Fibroblast of lung (primary cell): ENCODE results near the gene EGLN3. TPM values are rescaled to one million over a fixed set of nuclear protein-coding genes. Genes with fewer than 3 reads are reported as not detected.

Source experiments
- DNase-seq, 2 donors: peaks; one replicate each; pipeline versions ENCODE4 v3.0.0 to v3.0.0-alpha.2; 2010; ENCODE audit warnings: low read depth in 2 of 2
- H2AFZ ChIP-seq: 2 replicates; pipeline ENCODE4 v1.5.1; 2012; ENCODE audit warnings: low read length, control low read depth, inconsistent platforms
- H3K27ac ChIP-seq: 2 replicates; pipeline ENCODE4 v1.5.1; 2011; ENCODE audit warnings: low read length, control low read depth; ENCODE audit not compliant: insufficient read depth
- H3K27me3 ChIP-seq: 2 replicates; pipeline ENCODE4 v1.5.1; 2011; ENCODE audit warnings: mild to moderate bottlenecking, low read length; ENCODE audit not compliant: control insufficient read depth, insufficient read depth
- H3K36me3 ChIP-seq: 2 replicates; pipeline ENCODE4 v1.5.1; 2011; ENCODE audit warnings: low read length; ENCODE audit not compliant: control insufficient read depth, insufficient read depth
- H3K4me1 ChIP-seq: 2 replicates; pipeline ENCODE4 v1.5.1; 2011; ENCODE audit warnings: low read length; ENCODE audit not compliant: control insufficient read depth, insufficient read depth; ENCODE audit errors: extremely low read depth
- H3K4me2 ChIP-seq: 2 replicates; pipeline ENCODE4 v1.5.1; 2011; ENCODE audit warnings: low read length, control low read depth; ENCODE audit not compliant: insufficient read depth; ENCODE audit errors: extremely low read depth
- H3K4me3 ChIP-seq, 4 experiments: fragments of 200-600 bp in 1 of 4; sonication (generic) in 1 of 4; replicated peaks in 1 of 4; 2 replicates each; pipeline ENCODE4 v1.5.1; 2011 to 2016; ENCODE audit warnings: low read length in 4 of 4, low read depth in 3 of 4, mild to moderate bottlenecking in 3 of 4, control low read depth in 2 of 4, inconsistent platforms in 1 of 4, mixed read lengths in 1 of 4; ENCODE audit not compliant: insufficient read depth in 1 of 4; ENCODE audit errors: control extremely low read depth in 1 of 4
- H3K79me2 ChIP-seq: 2 replicates; pipeline ENCODE4 v1.5.1; 2012; ENCODE audit warnings: mild to moderate bottlenecking, low read length, inconsistent platforms; ENCODE audit not compliant: control insufficient read depth, insufficient read depth
- H3K9ac ChIP-seq: 2 replicates; pipeline ENCODE4 v1.5.1; 2011; ENCODE audit warnings: mild to moderate bottlenecking, low read length, control low read depth; ENCODE audit not compliant: insufficient read depth
- H3K9me3 ChIP-seq: 2 replicates; pipeline ENCODE4 v1.5.1; 2012; ENCODE audit warnings: low read depth, low read length; ENCODE audit not compliant: control insufficient read depth, insufficient read depth
- H4K20me1 ChIP-seq: 2 replicates; pipeline ENCODE4 v1.5.1; 2011; ENCODE audit warnings: low read length; ENCODE audit not compliant: control insufficient read depth, insufficient read depth; ENCODE audit errors: extremely low read depth
- EZH2 ChIP-seq: IDR thresholded peaks from 2 replicates; pipeline ENCODE4 v1.5.1; 2012; ENCODE audit warnings: low read length, control low read depth, mild to moderate bottlenecking; ENCODE audit errors: missing control alignments
- polyA plus RNA-seq, 2 donors: library from polyadenylated mRNA; depleted of rRNA in 1 of 2; stranded (reverse) in 1 of 2; unstranded in 1 of 2; fragments of >200 nt; gene quantifications; 2 replicates each; pipeline ENCODE4 v1.2.1, GENCODE V29; 2011 to 2012; ENCODE audit warnings: missing spikeins in 1 of 2
- total RNA-seq: library from RNA; depleted of rRNA; stranded (reverse); fragments of >200 nt; gene quantifications from 2 replicates; pipeline ENCODE4 v1.2.1, GENCODE V29; 2014
- TF ChIP-seq, protein P1 (sequence below), 2 donors: IDR thresholded peaks in 1 of 2; conservative IDR thresholded peaks in 1 of 2; 1 replicate in 1 of 2; 2 replicates in 1 of 2; pipeline ENCODE4 v1.5.1; 2011 to 2012; ENCODE audit warnings: low read length in 2 of 2, control low read depth in 1 of 2, inconsistent platforms in 1 of 2, low read depth in 1 of 2, mild to moderate bottlenecking in 1 of 2

EGLN3 gene
- total and polyA plus RNA-seq, 2 donors (not counting 1 experiment from before 2014, with no cell fraction given): 0.08 to 0.66 TPM

DNA sequence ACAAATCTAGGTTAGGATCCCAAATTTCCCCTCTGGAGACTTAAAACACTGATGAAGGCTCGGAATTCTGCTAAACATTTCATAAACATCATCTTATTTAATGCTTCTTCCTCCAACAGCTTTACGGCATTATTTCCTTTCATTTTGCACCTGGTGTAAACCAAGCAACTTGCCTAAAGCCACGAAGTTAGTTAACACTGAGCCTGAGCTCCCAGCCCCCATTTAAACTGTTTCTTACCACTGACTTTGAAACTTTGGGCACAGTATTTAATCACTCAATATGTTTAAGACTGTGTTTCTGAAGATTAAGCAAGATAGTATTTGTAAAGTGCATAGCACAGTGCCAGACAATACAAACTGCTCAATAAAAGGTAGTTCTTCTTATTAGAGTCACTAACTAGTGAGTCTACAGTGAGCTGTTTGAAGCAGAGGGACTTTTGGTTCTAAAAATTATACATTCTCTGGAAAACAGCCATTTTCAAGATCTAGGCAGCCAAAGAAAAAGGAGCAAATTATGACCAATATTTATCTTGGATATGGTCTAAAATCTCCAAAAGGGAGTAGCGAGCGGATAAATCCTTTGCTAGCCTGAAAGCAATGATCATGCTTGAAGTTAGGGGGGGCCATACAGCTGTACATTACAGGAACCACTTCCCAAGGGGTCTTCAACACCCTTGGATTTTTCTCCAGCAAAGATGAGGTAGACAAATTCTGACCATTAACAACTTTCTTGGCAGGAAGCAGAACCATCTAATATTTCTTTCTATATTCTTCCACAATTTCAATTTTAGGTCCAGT lies 4.0 kb downstream of the EGLN3 start:
- no peaks in the 10 kb centered on the region for H3K36me3 ChIP-seq
- H3K9me3 ChIP-seq: no peaks in the 10 kb centered on the region
- H3K4me3 ChIP-seq: no peak overlapping the region
- no peaks in the 10 kb centered on the region for H3K79me2 ChIP-seq
- H3K9ac ChIP-seq: no peak overlapping the region
- no peak overlapping the region for H3K4me2 ChIP-seq
- no peak overlapping the region for H2AFZ ChIP-seq
- TF ChIP-seq, protein P1, sequence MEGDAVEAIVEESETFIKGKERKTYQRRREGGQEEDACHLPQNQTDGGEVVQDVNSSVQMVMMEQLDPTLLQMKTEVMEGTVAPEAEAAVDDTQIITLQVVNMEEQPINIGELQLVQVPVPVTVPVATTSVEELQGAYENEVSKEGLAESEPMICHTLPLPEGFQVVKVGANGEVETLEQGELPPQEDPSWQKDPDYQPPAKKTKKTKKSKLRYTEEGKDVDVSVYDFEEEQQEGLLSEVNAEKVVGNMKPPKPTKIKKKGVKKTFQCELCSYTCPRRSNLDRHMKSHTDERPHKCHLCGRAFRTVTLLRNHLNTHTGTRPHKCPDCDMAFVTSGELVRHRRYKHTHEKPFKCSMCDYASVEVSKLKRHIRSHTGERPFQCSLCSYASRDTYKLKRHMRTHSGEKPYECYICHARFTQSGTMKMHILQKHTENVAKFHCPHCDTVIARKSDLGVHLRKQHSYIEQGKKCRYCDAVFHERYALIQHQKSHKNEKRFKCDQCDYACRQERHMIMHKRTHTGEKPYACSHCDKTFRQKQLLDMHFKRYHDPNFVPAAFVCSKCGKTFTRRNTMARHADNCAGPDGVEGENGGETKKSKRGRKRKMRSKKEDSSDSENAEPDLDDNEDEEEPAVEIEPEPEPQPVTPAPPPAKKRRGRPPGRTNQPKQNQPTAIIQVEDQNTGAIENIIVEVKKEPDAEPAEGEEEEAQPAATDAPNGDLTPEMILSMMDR (conservative IDR thresholded peaks at IDR 0.05 in 1 of 2, IDR thresholded peaks at IDR 0.05 in 1 of 2; ENCODE audit: low read depth in 1 of 2, low read length in 2 of 2): no peak
- TF ChIP-seq EZH2: no peak
- H4K20me1 ChIP-seq: no peaks in the 10 kb centered on the region
- H3K4me1 ChIP-seq: no peaks in the 10 kb centered on the region
- H3K27me3 ChIP-seq: peaks cover 21% of the 10 kb centered on the region
- DNase-seq: no peak
- H3K27ac ChIP-seq: no peak overlapping the region

DNA sequence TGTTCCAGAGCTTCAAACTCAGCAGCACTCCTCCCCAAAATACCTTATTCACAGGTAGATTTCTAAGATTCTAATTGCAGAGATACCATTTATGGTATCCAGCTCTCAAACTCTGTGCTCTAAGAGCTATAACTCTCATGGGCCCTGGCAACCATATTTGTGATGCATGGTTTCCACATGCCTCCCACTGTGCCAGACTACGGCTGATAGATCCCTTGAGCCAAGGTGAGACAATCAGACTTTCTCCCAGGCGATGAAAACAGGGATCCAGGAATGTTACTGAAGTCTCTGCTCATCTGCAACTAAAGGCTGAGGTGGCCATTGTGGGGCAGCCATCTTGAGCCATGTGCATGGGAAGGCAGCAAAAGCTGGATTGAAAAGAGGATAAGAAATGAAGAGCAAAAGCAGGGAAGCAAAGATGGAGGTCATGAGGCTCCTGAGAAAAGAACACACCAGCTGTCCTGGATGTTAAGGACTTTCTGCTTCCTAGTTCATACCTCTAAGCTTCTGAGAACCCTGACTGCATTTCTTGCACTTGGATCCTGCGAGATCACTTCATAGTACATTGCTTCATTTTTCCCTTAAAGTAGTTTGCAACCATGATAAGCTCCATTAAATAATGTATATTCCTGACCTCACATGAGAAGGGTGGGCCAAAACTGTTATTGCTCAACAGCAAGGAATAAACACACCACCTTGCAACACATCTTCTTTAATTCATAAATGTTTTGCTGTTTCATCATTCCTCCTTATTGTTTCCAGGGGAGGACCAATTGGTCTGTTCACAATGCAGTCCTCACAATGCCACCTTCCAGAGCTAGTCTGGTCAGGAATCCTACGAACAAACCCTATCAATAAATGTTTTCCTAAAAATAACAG lies 5.4 kb downstream of the EGLN3 start:
- no peak overlapping the region for H3K27ac ChIP-seq
- H4K20me1 ChIP-seq: no peaks in the 10 kb centered on the region
- TF ChIP-seq, protein P1 (conservative IDR thresholded peaks at IDR 0.05 in 1 of 2, IDR thresholded peaks at IDR 0.05 in 1 of 2; ENCODE audit: low read depth in 1 of 2, low read length in 2 of 2): no peak
- no peak for DNase-seq
- no peaks in the 10 kb centered on the region for H3K9me3 ChIP-seq
- H3K4me3 ChIP-seq: no peak overlapping the region
- H3K79me2 ChIP-seq: no peaks in the 10 kb centered on the region
- no peaks in the 10 kb centered on the region for H3K36me3 ChIP-seq
- H3K9ac ChIP-seq: no peak overlapping the region
- H3K4me2 ChIP-seq: no peak overlapping the region
- peaks cover 15% of the 10 kb centered on the region for H3K27me3 ChIP-seq
- no peak overlapping the region for H2AFZ ChIP-seq
- H3K4me1 ChIP-seq: no peaks in the 10 kb centered on the region

DNA sequence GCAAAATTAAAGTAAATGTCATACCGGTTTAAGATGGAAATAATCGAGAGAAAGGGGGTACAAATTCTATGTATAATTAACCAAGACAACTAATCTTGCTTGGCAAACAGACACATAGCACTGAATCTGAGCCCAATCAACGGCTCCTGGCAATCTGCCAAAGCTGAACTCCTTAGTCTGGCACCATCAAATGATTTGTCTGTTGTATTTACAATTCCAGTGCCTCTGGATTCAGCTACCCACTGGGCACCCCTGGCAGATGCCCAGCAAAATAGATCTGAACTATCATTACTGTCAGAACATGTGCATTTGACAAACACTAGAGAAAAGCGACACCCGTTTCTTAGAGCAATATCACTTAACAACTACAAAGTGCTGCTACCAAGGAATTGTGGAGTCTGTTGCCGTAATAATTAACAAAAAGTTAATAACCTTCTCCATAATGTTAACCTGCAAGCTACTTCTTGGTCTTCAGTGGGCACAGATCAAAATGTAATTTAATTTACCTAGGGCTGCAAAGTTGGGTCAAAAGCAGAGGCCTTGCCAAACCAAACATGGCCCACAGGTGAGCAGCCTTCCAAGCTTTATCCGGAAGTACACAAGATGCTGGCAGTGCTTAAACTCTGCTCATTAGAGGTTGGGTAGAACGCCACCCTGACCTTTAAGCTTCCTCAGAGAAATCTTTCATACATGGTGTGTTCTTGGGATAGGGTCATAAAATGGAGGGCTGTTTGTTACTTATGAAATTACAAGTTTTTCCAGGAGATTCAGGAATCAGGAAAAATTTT lies 7.6 kb downstream of the EGLN3 start:
- no peak overlapping the region for H3K27ac ChIP-seq
- H3K4me3 ChIP-seq: no peak overlapping the region

More for the DNA sequence above, 7.6 kb downstream of the EGLN3 start:
- H3K9ac ChIP-seq: no peak overlapping the region
- no peak for TF ChIP-seq EZH2
- TF ChIP-seq, protein P1 (conservative IDR thresholded peaks at IDR 0.05 in 1 of 2, IDR thresholded peaks at IDR 0.05 in 1 of 2; ENCODE audit: low read depth in 1 of 2, low read length in 2 of 2): no peak
- DNase-seq: no peak
- no peaks in the 10 kb centered on the region for H3K36me3 ChIP-seq
- H2AFZ ChIP-seq: no peak overlapping the region
- no peaks in the 10 kb centered on the region for H4K20me1 ChIP-seq
- H3K4me1 ChIP-seq: no peaks in the 10 kb centered on the region
- no peak overlapping the region for H3K4me2 ChIP-seq
- no peaks in the 10 kb centered on the region for H3K79me2 ChIP-seq
- no peaks in the 10 kb centered on the region for H3K9me3 ChIP-seq
- no peaks in the 10 kb centered on the region for H3K27me3 ChIP-seq
